ENCODE results near the gene PRSS12. TPM values are rescaled to one million over a fixed set of nuclear protein-coding genes. Genes with fewer than 3 reads are reported as not detected.

The PRSS12 gene
- total RNA-seq, 1 experiment from 2014 or later = 14.1 TPM

GRCh38 chr4:118268780-118269179, 84.0 kb downstream of the PRSS12 start:
- DNase-seq (ENCODE audit: low spot score) = no peak
- ATAC-seq = no peak
- Mint-ChIP-seq H3K4me1 (peaks cover 2% of the 10 kb centered on the region; the same call in 1 of the 2 replicates), H3K27ac (no peak overlapping the region), H3K9me3 (peaks cover 10% of the 10 kb centered on the region), H3K27me3 (ENCODE audit: low read depth) (peaks cover 21% of the 10 kb centered on the region), H3K4me3 (no peak overlapping the region), H3K36me3 (no peaks in the 10 kb centered on the region; the same call in 1 of the 2 replicates)
- TF ChIP-seq PRRX2 (CRISPR knock-in tag; IDR thresholded peaks at IDR 0.05) = no peak
- TF ChIP-seq GABPB1 (CRISPR knock-in tag; IDR thresholded peaks at IDR 0.05) = no peak
- no peak for TF ChIP-seq FOXJ3 (CRISPR knock-in tag; IDR thresholded peaks at IDR 0.05; ENCODE audit: borderline replicate concordance)
- no peak for TF ChIP-seq HMGXB4 (CRISPR knock-in tag; IDR thresholded peaks at IDR 0.05)
- no peak for TF ChIP-seq ESRRA (CRISPR knock-in tag; IDR thresholded peaks at IDR 0.05; ENCODE audit: borderline replicate concordance)
- no peak for TF ChIP-seq NFATC4 (CRISPR knock-in tag; IDR thresholded peaks at IDR 0.05)
- TF ChIP-seq MYBL2 (CRISPR knock-in tag; IDR thresholded peaks at IDR 0.05) = no peak
- no peak for TF ChIP-seq ATF3 (CRISPR knock-in tag; conservative IDR thresholded peaks at IDR 0.05)
- TF ChIP-seq E2F1 (CRISPR knock-in tag; IDR thresholded peaks at IDR 0.05) = no peak
- no peak for TF ChIP-seq NFYB (CRISPR knock-in tag; conservative IDR thresholded peaks at IDR 0.05; ENCODE audit: low read depth)
- TF ChIP-seq NFE2L1 (CRISPR knock-in tag; IDR thresholded peaks at IDR 0.05) = no peak
- no peak for TF ChIP-seq ZNF532 (CRISPR knock-in tag; IDR thresholded peaks at IDR 0.05; ENCODE audit: borderline replicate concordance)
- TF ChIP-seq SMAD4 (CRISPR knock-in tag; IDR thresholded peaks at IDR 0.05) = no peak
- no peak for TF ChIP-seq IRF1 (CRISPR knock-in tag; IDR thresholded peaks at IDR 0.05)
- TF ChIP-seq FOXP4 (CRISPR knock-in tag; IDR thresholded peaks at IDR 0.05) = no peak
- no peak for TF ChIP-seq RORB (CRISPR knock-in tag; IDR thresholded peaks at IDR 0.05)
- TF ChIP-seq ZNF121 (CRISPR knock-in tag; IDR thresholded peaks at IDR 0.05) = no peak
- TF ChIP-seq AR (CRISPR knock-in tag; IDR thresholded peaks at IDR 0.05) = no peak
- no peak for TF ChIP-seq PREB (CRISPR knock-in tag; IDR thresholded peaks at IDR 0.05; ENCODE audit: borderline replicate concordance)
- ChIA-PET CTCF (no interaction called here), POLR2A (no interaction called here)

Data from WTC11 (cell line).